DOHH2 (cell line): ENCODE data around the gene TYK2.

Source experiments
- H3F3A ChIP-seq: fragments of 200-600 bp; sonication (generic), shearing (Covaris generic); 2 replicates; pipeline ENCODE4 v1.6.0; 2016; ENCODE audit warnings: antibody characterized with exemption, mild to moderate bottlenecking; ENCODE audit not compliant: control insufficient read depth, insufficient read depth
- H3K27ac ChIP-seq: fragments of 200-600 bp; sonication (generic); 2 replicates; pipeline ENCODE4 v1.5.1; 2014; ENCODE audit warnings: low read depth, mild to moderate bottlenecking, low read length, moderate library complexity
- H3K27me3 ChIP-seq: fragments of 200-600 bp; sonication (generic); 2 replicates; pipeline ENCODE4 v1.6.1; 2014; ENCODE audit warnings: mild to moderate bottlenecking, low read length, mixed read lengths; ENCODE audit not compliant: control insufficient read depth
- H3K36me3 ChIP-seq: fragments of 200-600 bp; sonication (generic); 2 replicates; pipeline ENCODE4 v1.6.1; 2014; ENCODE audit warnings: mild to moderate bottlenecking, low read length, moderate library complexity, mixed read lengths; ENCODE audit not compliant: control insufficient read depth
- H3K4me1 ChIP-seq: fragments of 200-600 bp; sonication (generic); 2 replicates; pipeline ENCODE4 v1.6.1; 2014; ENCODE audit warnings: mild to moderate bottlenecking, low read length, mixed read lengths; ENCODE audit not compliant: control insufficient read depth
- H3K4me2 ChIP-seq: fragments of 200-600 bp; sonication (generic); 2 replicates; pipeline ENCODE4 v1.6.0; 2014; ENCODE audit warnings: mild to moderate bottlenecking, low read length, moderate library complexity
- H3K4me3 ChIP-seq: fragments of 200-600 bp; sonication (generic); 2 replicates; pipeline ENCODE4 v1.5.1; 2014; ENCODE audit warnings: mild to moderate bottlenecking, low read length, mixed read lengths
- H3K79me2 ChIP-seq: fragments of 200-600 bp; sonication (generic); 2 replicates; pipeline ENCODE4 v1.6.1; 2014; ENCODE audit warnings: mild to moderate bottlenecking, low read length, mixed read lengths; ENCODE audit not compliant: control insufficient read depth
- H3K9me2 ChIP-seq: fragments of 200-600 bp; sonication (generic); replicated peaks from 2 replicates; pipeline ENCODE4 v1.6.1; 2014; ENCODE audit warnings: mild to moderate bottlenecking, low read length, mixed read lengths; ENCODE audit not compliant: control insufficient read depth
- H3K9me3 ChIP-seq: fragments of 200-600 bp; sonication (generic); 2 replicates; pipeline ENCODE4 v1.6.1; 2014; ENCODE audit warnings: antibody characterized with exemption, low read length, mixed read lengths; ENCODE audit not compliant: control insufficient read depth, insufficient read depth
- H4K20me1 ChIP-seq: fragments of 200-600 bp; sonication (generic); 2 replicates; pipeline ENCODE4 v1.6.0; 2014; ENCODE audit warnings: low read depth, mild to moderate bottlenecking, antibody characterized with exemption, low read length, moderate library complexity; ENCODE audit not compliant: control insufficient read depth, insufficient read depth
- EZH2phosphoT487 ChIP-seq: fragments of 200-600 bp; sonication (generic); IDR thresholded peaks from 2 replicates; pipeline ENCODE4 v1.6.1; 2017; ENCODE audit warnings: borderline replicate concordance, mild to moderate bottlenecking, antibody characterized with exemption, low read length, moderate library complexity, mixed read lengths
- TF ChIP-seq, protein P1 (sequence below): fragments of 200-600 bp; sonication (generic); IDR thresholded peaks from one replicate; pipeline ENCODE4 v1.5.1; 2014; ENCODE audit warnings: antibody characterized with exemption, mild to moderate bottlenecking, low read depth, low read length; ENCODE audit not compliant: poor library complexity, severe bottlenecking

TYK2 gene

GRCh38 chr19:10364644-10365043 is 15.7 kb downstream of the TYK2 start:
- Histone ChIP-seq H3K9me2 (no peaks in the 10 kb centered on the region), H3K36me3 (peaks cover 70% of the 10 kb centered on the region), H3K27me3 (no peaks in the 10 kb centered on the region), H3K4me3 (no peak overlapping the region), H3K79me2 (no peaks in the 10 kb centered on the region), H3K4me2 (no peak overlapping the region), H3K27ac (no peak overlapping the region), H4K20me1 (no peaks in the 10 kb centered on the region), H3K4me1 (no peaks in the 10 kb centered on the region), H3F3A (no peaks in the 10 kb centered on the region), H3K9me3 (no peaks in the 10 kb centered on the region)
- TF ChIP-seq, protein P1, sequence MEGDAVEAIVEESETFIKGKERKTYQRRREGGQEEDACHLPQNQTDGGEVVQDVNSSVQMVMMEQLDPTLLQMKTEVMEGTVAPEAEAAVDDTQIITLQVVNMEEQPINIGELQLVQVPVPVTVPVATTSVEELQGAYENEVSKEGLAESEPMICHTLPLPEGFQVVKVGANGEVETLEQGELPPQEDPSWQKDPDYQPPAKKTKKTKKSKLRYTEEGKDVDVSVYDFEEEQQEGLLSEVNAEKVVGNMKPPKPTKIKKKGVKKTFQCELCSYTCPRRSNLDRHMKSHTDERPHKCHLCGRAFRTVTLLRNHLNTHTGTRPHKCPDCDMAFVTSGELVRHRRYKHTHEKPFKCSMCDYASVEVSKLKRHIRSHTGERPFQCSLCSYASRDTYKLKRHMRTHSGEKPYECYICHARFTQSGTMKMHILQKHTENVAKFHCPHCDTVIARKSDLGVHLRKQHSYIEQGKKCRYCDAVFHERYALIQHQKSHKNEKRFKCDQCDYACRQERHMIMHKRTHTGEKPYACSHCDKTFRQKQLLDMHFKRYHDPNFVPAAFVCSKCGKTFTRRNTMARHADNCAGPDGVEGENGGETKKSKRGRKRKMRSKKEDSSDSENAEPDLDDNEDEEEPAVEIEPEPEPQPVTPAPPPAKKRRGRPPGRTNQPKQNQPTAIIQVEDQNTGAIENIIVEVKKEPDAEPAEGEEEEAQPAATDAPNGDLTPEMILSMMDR = no peak
- no peak for TF ChIP-seq EZH2phosphoT487

GRCh38 chr19:10363789-10364281 is 16.5 kb downstream of the TYK2 start:
- no peak overlapping the region for H3K4me2 ChIP-seq
- peaks cover 69% of the 10 kb centered on the region for H3K36me3 ChIP-seq
- TF ChIP-seq, protein P1 = no peak
- no peak for TF ChIP-seq EZH2phosphoT487

GRCh38 chr19:10362259-10362658 is 18.1 kb downstream of the TYK2 start:
- Histone ChIP-seq H3F3A (no peaks in the 10 kb centered on the region), H3K27ac (no peak overlapping the region), H3K36me3 (peaks cover 71% of the 10 kb centered on the region), H4K20me1 (no peaks in the 10 kb centered on the region), H3K4me1 (no peaks in the 10 kb centered on the region), H3K27me3 (no peaks in the 10 kb centered on the region), H3K79me2 (no peaks in the 10 kb centered on the region), H3K9me3 (no peaks in the 10 kb centered on the region), H3K4me3 (no peak overlapping the region), H3K4me2 (no peak overlapping the region), H3K9me2 (no peaks in the 10 kb centered on the region)
- no peak for TF ChIP-seq EZH2phosphoT487

More at GRCh38 chr19:10363789-10364281, 16.5 kb downstream of the TYK2 start:
- H3F3A ChIP-seq = no peaks in the 10 kb centered on the region
- no peaks in the 10 kb centered on the region for H3K9me2 ChIP-seq
- no peaks in the 10 kb centered on the region for H3K9me3 ChIP-seq
- H3K4me1 ChIP-seq = no peaks in the 10 kb centered on the region
- H3K27ac ChIP-seq = no peak overlapping the region
- H4K20me1 ChIP-seq = no peaks in the 10 kb centered on the region
- H3K27me3 ChIP-seq = no peaks in the 10 kb centered on the region
- no peaks in the 10 kb centered on the region for H3K79me2 ChIP-seq
- no peak overlapping the region for H3K4me3 ChIP-seq

GRCh38 chr19:10361569-10362011 is 18.8 kb downstream of the TYK2 start:
- H3K79me2 ChIP-seq = no peaks in the 10 kb centered on the region
- H3K4me3 ChIP-seq = no peak overlapping the region
- peaks cover 70% of the 10 kb centered on the region for H3K36me3 ChIP-seq
- H3K9me3 ChIP-seq = no peaks in the 10 kb centered on the region
- no peaks in the 10 kb centered on the region for H3F3A ChIP-seq
- no peak overlapping the region for H3K4me2 ChIP-seq
- H3K4me1 ChIP-seq = no peaks in the 10 kb centered on the region
- no peaks in the 10 kb centered on the region for H3K9me2 ChIP-seq
- H4K20me1 ChIP-seq = no peaks in the 10 kb centered on the region
- H3K27ac ChIP-seq = no peak overlapping the region
- TF ChIP-seq, protein P1 = no peak
- no peak for TF ChIP-seq EZH2phosphoT487
- H3K27me3 ChIP-seq = no peaks in the 10 kb centered on the region
